Lower lobe of right lung (tissue), 2 donors: ENCODE measurements around the gene KIF2C. TPM values are rescaled to one million over a fixed set of nuclear protein-coding genes. Genes with fewer than 3 reads are reported as not detected.

ENCODE experiments used
- ATAC-seq, 2 donors: fragments of 200-7000 bp; cut with Tn5 transposase; one replicate each; pipeline ENCODE4 v1.9.1; 2020 to 2022; ENCODE audit warnings: mild to moderate bottlenecking in 2 of 2, moderate library complexity in 2 of 2
- DNase-seq: peaks from one replicate; pipeline ENCODE4 v3.0.0-alpha.2; 2020
- H3K27ac ChIP-seq: fragments of 200-600 bp; one replicate; pipeline ENCODE4 v1.8.0; 2022
- H3K27me3 ChIP-seq: fragments of 200-600 bp; one replicate; pipeline ENCODE4 v1.8.0; 2022; ENCODE audit warnings: low read depth
- H3K36me3 ChIP-seq: fragments of 200-600 bp; one replicate; pipeline ENCODE4 v1.8.0; 2022; ENCODE audit warnings: mild to moderate bottlenecking
- H3K4me1 ChIP-seq: fragments of 200-600 bp; one replicate; pipeline ENCODE4 v1.8.0; 2022
- H3K4me3 ChIP-seq: fragments of 200-600 bp; one replicate; pipeline ENCODE4 v1.8.0; 2022; ENCODE audit warnings: mild to moderate bottlenecking
- H3K9me3 ChIP-seq: fragments of 200-600 bp; one replicate; pipeline ENCODE4 v1.8.0; 2022
- intact Hi-C: fragments of 100-400 bp; cut with DNase I; formaldehyde crosslinking; loops from one replicate; pipeline ENCODE4 v1.11.0; 2022
- total RNA-seq: library from RNA; stranded (reverse); fragmentation: NEBNext Ultra II Directional; extraction: Animal tissue kit (Norgen Biotek cat#: 25700); gene quantifications from one replicate; pipeline ENCODE4 v1.2.1, GENCODE V29; 2021
- TF ChIP-seq, protein P1 (sequence below): fragments of 200-600 bp; IDR thresholded peaks from one replicate; pipeline ENCODE4 v1.8.0; 2022; ENCODE audit warnings: antibody characterized with exemption, mild to moderate bottlenecking
- donor health status: DM: no; HTN: yes; CAD: no; lungs with severe emphysema.

The KIF2C gene
- total RNA-seq, 1 donor from 2014 or later = 1.7 TPM

DNA sequence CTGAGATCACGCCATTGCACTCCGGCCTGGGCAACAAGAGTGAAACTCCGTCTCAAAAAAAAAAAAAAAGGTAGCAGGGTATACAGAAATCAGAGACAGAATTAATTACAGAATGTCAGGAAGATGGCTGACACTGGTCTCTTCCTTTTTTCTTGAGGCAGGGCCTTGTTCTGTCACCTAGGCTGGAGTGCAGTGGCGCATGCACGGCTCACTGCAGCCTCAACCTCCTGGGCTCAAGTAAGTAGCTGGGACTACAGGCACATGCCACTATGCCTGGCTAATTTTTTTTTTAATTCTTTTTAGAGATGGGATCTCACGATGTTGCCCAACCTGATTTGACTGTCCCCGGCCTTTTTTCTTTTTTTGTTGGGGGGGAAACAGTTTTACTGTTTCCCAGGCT lies 25.1 kb upstream of the KIF2C start:
- DNase-seq = no peak
- Histone ChIP-seq H3K9me3 (no peaks in the 10 kb centered on the region), H3K27me3 (no peaks in the 10 kb centered on the region), H3K36me3 (no peaks in the 10 kb centered on the region), H3K4me1 (peaks cover 13% of the 10 kb centered on the region), H3K4me3 (no peak overlapping the region), H3K27ac (no peak overlapping the region)
- intact Hi-C loops = no loop called here
- ATAC-seq = no peak
- TF ChIP-seq, protein P1, sequence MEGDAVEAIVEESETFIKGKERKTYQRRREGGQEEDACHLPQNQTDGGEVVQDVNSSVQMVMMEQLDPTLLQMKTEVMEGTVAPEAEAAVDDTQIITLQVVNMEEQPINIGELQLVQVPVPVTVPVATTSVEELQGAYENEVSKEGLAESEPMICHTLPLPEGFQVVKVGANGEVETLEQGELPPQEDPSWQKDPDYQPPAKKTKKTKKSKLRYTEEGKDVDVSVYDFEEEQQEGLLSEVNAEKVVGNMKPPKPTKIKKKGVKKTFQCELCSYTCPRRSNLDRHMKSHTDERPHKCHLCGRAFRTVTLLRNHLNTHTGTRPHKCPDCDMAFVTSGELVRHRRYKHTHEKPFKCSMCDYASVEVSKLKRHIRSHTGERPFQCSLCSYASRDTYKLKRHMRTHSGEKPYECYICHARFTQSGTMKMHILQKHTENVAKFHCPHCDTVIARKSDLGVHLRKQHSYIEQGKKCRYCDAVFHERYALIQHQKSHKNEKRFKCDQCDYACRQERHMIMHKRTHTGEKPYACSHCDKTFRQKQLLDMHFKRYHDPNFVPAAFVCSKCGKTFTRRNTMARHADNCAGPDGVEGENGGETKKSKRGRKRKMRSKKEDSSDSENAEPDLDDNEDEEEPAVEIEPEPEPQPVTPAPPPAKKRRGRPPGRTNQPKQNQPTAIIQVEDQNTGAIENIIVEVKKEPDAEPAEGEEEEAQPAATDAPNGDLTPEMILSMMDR = no peak

DNA sequence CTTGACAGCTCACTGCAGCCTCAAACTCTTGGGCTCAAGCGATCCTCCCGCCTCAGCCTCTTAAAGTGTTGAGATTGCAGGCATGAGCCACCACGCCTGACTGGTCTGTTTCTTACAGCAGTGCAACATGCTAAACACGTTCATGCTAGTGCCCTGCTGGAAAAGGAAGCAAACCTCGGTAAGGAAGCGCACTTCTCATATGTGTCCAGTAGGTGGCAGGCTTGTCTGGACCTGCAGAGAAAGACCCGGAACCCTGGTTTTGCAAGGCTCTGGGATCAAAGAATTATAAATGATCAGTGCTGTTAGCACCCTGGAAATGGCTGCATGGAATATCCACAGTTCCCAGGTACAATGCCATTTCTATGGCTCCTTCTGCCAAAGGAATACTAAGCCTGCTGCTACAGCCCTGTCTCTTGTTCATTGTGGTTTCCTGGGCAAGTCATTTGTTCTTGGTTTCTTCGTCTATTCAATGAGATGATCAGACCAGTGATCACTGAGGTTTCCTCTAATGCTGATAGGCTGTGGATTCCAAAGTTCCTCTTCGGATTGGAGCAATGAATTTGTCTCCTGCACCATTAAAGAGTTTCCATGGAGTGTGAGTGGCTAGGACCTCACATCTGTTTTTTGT lies 24.6 kb upstream of the KIF2C start:
- no peaks in the 10 kb centered on the region for H3K27me3 ChIP-seq
- ATAC-seq (peak; percentile 88 to 92), DNase-seq (peak; percentile 57)
- no peaks in the 10 kb centered on the region for H3K9me3 ChIP-seq
- TF ChIP-seq, protein P1 = peak; percentile 94
- intact Hi-C loops = no loop called here
- H3K27ac ChIP-seq = no peak overlapping the region
- no peak overlapping the region for H3K4me3 ChIP-seq
- no peaks in the 10 kb centered on the region for H3K36me3 ChIP-seq
- H3K4me1 ChIP-seq = peaks cover 13% of the 10 kb centered on the region

DNA sequence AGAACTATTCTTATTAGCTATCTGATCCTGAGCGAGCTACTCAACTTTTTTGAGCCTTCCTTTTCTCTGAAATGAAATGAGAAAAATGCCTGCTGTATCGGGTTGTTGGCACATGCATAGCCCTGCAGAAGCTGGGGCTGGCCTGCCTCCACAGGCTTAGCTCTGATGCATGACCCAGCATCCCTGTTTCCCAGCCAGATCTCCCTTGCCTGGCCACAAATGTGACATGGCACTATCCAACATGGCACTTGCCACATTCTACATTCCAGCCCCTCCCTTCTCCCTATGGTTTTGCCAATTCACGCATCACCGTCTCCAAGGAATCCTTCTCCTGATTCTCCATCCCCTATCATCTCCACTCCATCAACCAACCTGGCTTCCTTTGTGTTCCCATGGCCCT lies 22.5 kb upstream of the KIF2C start:
- DNase-seq = no peak
- Histone ChIP-seq H3K27me3 (no peaks in the 10 kb centered on the region), H3K36me3 (no peaks in the 10 kb centered on the region), H3K4me1 (peaks cover 18% of the 10 kb centered on the region), H3K9me3 (no peaks in the 10 kb centered on the region), H3K27ac (no peak overlapping the region), H3K4me3 (no peak overlapping the region)
- TF ChIP-seq, protein P1 = no peak
- intact Hi-C loops = no loop called here
- no peak for ATAC-seq

DNA sequence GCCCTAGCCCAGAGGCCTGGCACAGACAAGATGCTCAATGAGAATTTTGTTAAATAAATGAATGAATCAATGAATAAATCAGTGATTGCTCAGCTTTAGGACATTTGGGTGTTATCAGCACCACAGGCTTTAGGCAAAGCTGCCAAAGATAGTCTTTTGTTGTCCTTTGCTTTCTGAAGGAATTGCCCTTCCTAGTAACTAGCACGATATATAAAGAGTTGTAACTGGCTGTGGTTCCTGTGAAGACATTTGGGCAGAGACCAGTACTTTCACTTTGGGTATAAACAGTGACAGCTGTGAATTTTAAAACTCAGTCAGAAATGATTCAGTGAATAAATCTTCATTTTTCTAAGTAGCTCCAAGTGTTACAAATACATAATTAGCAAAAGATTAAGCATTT lies 22.0 kb upstream of the KIF2C start:
- intact Hi-C loops = no loop called here
- no peak for DNase-seq

DNA sequence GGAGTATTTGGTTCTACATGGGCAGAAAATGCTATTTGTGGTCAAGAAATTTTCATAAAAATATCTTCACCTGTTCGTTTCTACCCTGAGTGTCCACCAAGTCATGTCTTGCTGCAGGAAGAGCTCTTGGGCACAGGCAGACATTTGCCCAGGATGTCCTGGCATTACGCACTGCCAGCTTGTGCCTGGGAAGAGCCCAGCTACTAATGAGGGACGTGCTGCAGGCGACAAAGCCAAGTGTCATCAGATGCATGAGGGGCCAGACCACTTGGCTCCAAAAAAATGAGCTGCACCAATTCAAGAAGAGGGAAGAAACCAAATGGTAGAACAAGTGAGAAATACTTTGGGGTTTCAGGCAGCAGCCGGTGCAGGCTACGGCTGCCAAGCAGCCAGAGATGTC lies 21.5 kb upstream of the KIF2C start:
- Histone ChIP-seq H3K27me3 (no peaks in the 10 kb centered on the region), H3K27ac (no peak overlapping the region), H3K4me3 (no peak overlapping the region), H3K9me3 (no peaks in the 10 kb centered on the region), H3K36me3 (no peaks in the 10 kb centered on the region), H3K4me1 (peaks cover 18% of the 10 kb centered on the region)
- intact Hi-C loops = no loop called here
- ATAC-seq (no peak), DNase-seq (no peak)
- TF ChIP-seq, protein P1 = no peak

More for the DNA sequence above, 22.0 kb upstream of the KIF2C start:
- H3K4me3 ChIP-seq = no peak overlapping the region
- TF ChIP-seq, protein P1 = no peak
- H3K4me1 ChIP-seq = peaks cover 18% of the 10 kb centered on the region
- no peak overlapping the region for H3K27ac ChIP-seq
- H3K9me3 ChIP-seq = no peaks in the 10 kb centered on the region
- no peaks in the 10 kb centered on the region for H3K27me3 ChIP-seq
- no peaks in the 10 kb centered on the region for H3K36me3 ChIP-seq
- no peak for ATAC-seq
